HCT116 (cell line): ENCODE measurements around the gene TBX5. TPM values are rescaled to one million over a fixed set of nuclear protein-coding genes. Genes with fewer than 3 reads are reported as not detected.

Experiments used
- ATAC-seq: fragments of 200-7000 bp; cut with Tn5 transposase; 2 replicates; pipeline ENCODE4 v1.9.1; 2020; ENCODE audit warnings: mild to moderate bottlenecking, moderate library complexity
- BruUV-seq: library from RNA; stranded (reverse); fragments of 400-500 nt; replicated peaks from 2 replicates; lab custom pipeline; 2021; lab: Mats Ljungman, UMichigan
- CTCF ChIA-PET: fragments of 300-600 bp; sonication (Branson Sonifier 250); formaldehyde crosslinking; loops from one replicate; lab custom pipeline; 2021; ENCODE audit warnings: antibody characterized with exemption; lab: Charles Lee
- POLR2A ChIA-PET: fragments of 300-600, 350-600 bp; sonication (Branson Sonifier 250); formaldehyde crosslinking; loops from one replicate; lab custom pipeline; 2021; ENCODE audit warnings: antibody characterized with exemption; lab: Charles Lee
- RAD21 ChIA-PET, 2 experiments: fragments of 300-600 bp; sonication (Branson Sonifier 250); formaldehyde crosslinking; loops; one replicate each; lab custom pipeline; 2023; ENCODE audit warnings: low total read pairs in 2 of 2; ENCODE audit not compliant: uncharacterized antibody in 2 of 2, unreplicated experiment in 2 of 2, low non-redundant PET in 1 of 2; lab: Charles Lee
- DNase-seq: peaks from one replicate; pipeline ENCODE4 v3.0.0-alpha.2; 2010; ENCODE audit warnings: low read depth, low spot score
- H2AFZ ChIP-seq: fragments of 200-600 bp; shearing (Covaris generic), sonication (generic); 2 replicates; pipeline ENCODE4 v1.6.1; 2017; ENCODE audit warnings: low read depth, mixed run types, mixed read lengths, antibody characterized with exemption, low read length; ENCODE audit not compliant: poor library complexity, severe bottlenecking
- H3K27ac ChIP-seq: 2 replicates; pipeline ENCODE4 v1.5.1; 2012; ENCODE audit warnings: low read depth, low read length
- H3K27me3 ChIP-seq: fragments of 200-600 bp; sonication (generic); 2 replicates; pipeline ENCODE4 v1.6.1; 2016; ENCODE audit warnings: mixed run types, low read length, mixed read lengths; ENCODE audit not compliant: insufficient read depth
- H3K36me3 ChIP-seq, 2 experiments: fragments of 200-500 bp in 1 of 2; fragments of 200-600 bp in 1 of 2; sonication (Bioruptor generic) in 1 of 2; sonication (generic) in 1 of 2; 2 replicates each; pipeline versions ENCODE4 v1.5.1 to v1.6.1; 2014 to 2016; ENCODE audit warnings: low read length in 2 of 2, inconsistent platforms in 1 of 2, mixed read lengths in 1 of 2, mixed run types in 1 of 2; ENCODE audit not compliant: insufficient read depth in 2 of 2, control insufficient read depth in 1 of 2
- H3K4me1 ChIP-seq, 2 experiments: fragments of 200-600 bp in 1 of 2; sonication (generic) in 1 of 2; 2 replicates each; pipeline versions ENCODE4 v1.5.1 to v1.6.1; 2012 to 2017; ENCODE audit warnings: low read length in 2 of 2, inconsistent platforms in 1 of 2, mild to moderate bottlenecking in 1 of 2, mixed read lengths in 1 of 2, mixed run types in 1 of 2, moderate library complexity in 1 of 2; ENCODE audit not compliant: insufficient read depth in 2 of 2, control insufficient read depth in 1 of 2
- H3K4me2 ChIP-seq: fragments of 200-600 bp; sonication (generic); 2 replicates; pipeline ENCODE4 v1.6.1; 2017; ENCODE audit warnings: mixed run types, low read length, mixed read lengths
- H3K4me3 ChIP-seq, 2 experiments: fragments of 200-600 bp in 1 of 2; sonication (generic) in 1 of 2; replicated peaks in 1 of 2; 2 replicates each; pipeline ENCODE4 v1.5.1; 2011 to 2016; ENCODE audit warnings: low read length in 2 of 2, control low read depth in 1 of 2, low read depth in 1 of 2, mild to moderate bottlenecking in 1 of 2, mixed read lengths in 1 of 2, mixed run types in 1 of 2
- H3K79me2 ChIP-seq: fragments of 200-600 bp; sonication (generic); 2 replicates; pipeline ENCODE4 v1.6.1; 2017; ENCODE audit warnings: mild to moderate bottlenecking, mixed run types, low read length, moderate library complexity, mixed read lengths; ENCODE audit not compliant: insufficient read depth
- H3K9ac ChIP-seq: fragments of 200-600 bp; sonication (generic); 2 replicates; pipeline ENCODE4 v1.6.1; 2016; ENCODE audit warnings: low read length, mixed read lengths
- H3K9me2 ChIP-seq: fragments of 200-600 bp; sonication (generic), shearing (Covaris generic); 2 replicates; pipeline ENCODE4 v1.6.1; 2017; ENCODE audit warnings: mixed run types, mild to moderate bottlenecking, moderate library complexity; ENCODE audit not compliant: insufficient read depth
- H3K9me3 ChIP-seq, 2 experiments: fragments of 200-500 bp in 1 of 2; fragments of 200-600 bp in 1 of 2; sonication (Bioruptor generic) in 1 of 2; sonication (generic) in 1 of 2; 2 replicates each; pipeline ENCODE4 v1.6.1; 2014 to 2017; ENCODE audit warnings: low read length in 2 of 2, mixed read lengths in 2 of 2, inconsistent platforms in 1 of 2, low read depth in 1 of 2, mild to moderate bottlenecking in 1 of 2, mixed run types in 1 of 2, moderate library complexity in 1 of 2; ENCODE audit not compliant: control insufficient read depth in 1 of 2, insufficient read depth in 1 of 2
- H4K20me1 ChIP-seq: fragments of 200-600 bp; sonication (generic), shearing (Covaris generic); 2 replicates; pipeline ENCODE4 v1.6.1; 2017; ENCODE audit warnings: mixed run types, mild to moderate bottlenecking, moderate library complexity; ENCODE audit not compliant: insufficient read depth
- CEBPB ChIP-seq: IDR thresholded peaks from 2 replicates; pipeline ENCODE4 v1.6.1; 2012; ENCODE audit warnings: low read depth
- EGR1 ChIP-seq: IDR thresholded peaks from 2 replicates; pipeline ENCODE4 v1.6.1; 2012; ENCODE audit warnings: low read depth
- ELF1 ChIP-seq: IDR thresholded peaks from 2 replicates; pipeline ENCODE4 v1.6.1; 2012; ENCODE audit warnings: low read depth, borderline replicate concordance
- FOSL1 ChIP-seq: IDR thresholded peaks from 2 replicates; pipeline ENCODE4 v1.6.1; 2012; ENCODE audit warnings: low read depth
- JUND ChIP-seq: IDR thresholded peaks from 2 replicates; pipeline ENCODE4 v1.6.1; 2012
- POLR2A ChIP-seq: IDR thresholded peaks from 2 replicates; pipeline ENCODE4 v1.7.0; 2011; ENCODE audit warnings: borderline replicate concordance; ENCODE audit not compliant: insufficient read depth, insufficient read length; ENCODE audit errors: extremely low read depth
- RAD21 ChIP-seq: IDR thresholded peaks from 2 replicates; pipeline ENCODE4 v1.6.1; 2012; ENCODE audit warnings: low read depth, mild to moderate bottlenecking
- SIN3A ChIP-seq: IDR thresholded peaks from 2 replicates; pipeline ENCODE4 v1.6.1; 2012; ENCODE audit warnings: low read depth
- ZNF274 ChIP-seq: fragments of 200-500 bp; sonication (Bioruptor generic); IDR thresholded peaks from 2 replicates; pipeline ENCODE4 v1.6.1; 2014; ENCODE audit warnings: mild to moderate bottlenecking, low read depth, low read length, inconsistent platforms
- intact Hi-C: fragments of 100-400 bp; cut with micrococcal nuclease; formaldehyde crosslinking; loops from 2 replicates; pipeline ENCODE4 v1.10.0; 2022
- total RNA-seq: library from RNA; stranded (reverse); gene quantifications from one replicate; pipeline ENCODE4 v1.2.1, GENCODE V29; 2021; ENCODE audit not compliant: unreplicated experiment
- TF ChIP-seq, protein P1 (sequence below), 3 experiments: fragments of 200-600 bp in 1 of 3; sonication (generic) in 1 of 3; IDR thresholded peaks in 2 of 3; conservative IDR thresholded peaks in 1 of 3; 2 replicates each; pipeline ENCODE4 v1.5.1; 2012 to 2017; ENCODE audit warnings: low read depth in 2 of 3, low read length in 2 of 3, antibody characterized with exemption in 1 of 3, borderline replicate concordance in 1 of 3, control low read depth in 1 of 3, mild to moderate bottlenecking in 1 of 3, mixed read lengths in 1 of 3, mixed run types in 1 of 3, moderate library complexity in 1 of 3; ENCODE audit not compliant: insufficient read depth in 1 of 3

The TBX5 gene
- total RNA-seq, 1 experiment from 2014 or later = 0.10 TPM

DNA sequence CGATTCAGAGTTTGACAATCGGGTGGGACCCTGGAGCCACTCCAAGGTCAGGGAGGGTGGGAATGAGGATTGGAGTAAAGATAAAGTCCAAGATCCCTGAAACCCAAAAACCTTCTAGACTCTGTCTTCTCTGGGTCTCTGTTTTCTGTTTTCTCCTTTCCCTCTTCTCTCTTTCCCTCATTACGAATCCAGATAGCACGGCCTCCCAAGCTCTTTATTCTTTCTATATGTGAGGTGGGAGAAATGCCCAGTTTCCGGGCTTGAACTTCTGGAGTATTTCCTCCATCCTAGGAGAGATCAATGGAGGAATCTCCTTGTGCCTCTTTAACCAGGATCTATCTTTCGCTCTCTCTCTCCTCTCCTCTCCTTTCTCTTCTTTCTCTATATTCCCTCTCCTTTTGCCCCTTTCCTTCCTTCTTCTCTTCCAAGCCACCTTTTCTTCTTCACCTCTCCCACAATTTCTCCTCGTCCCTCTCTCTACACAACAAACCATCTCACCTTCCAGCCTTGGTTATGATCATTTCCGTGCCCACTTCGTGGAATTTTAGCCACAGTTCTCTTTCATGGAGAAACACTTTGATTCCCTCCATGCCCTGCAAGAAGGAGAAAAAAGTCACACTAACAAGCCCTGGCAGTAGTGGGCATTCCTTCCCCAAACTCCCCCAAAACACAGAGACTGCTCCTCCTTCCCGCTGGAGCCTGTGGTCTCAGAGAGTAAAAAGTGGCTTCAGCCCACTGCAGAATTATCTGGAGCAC lies 4.4 kb downstream of the TBX5 start:
- DNase-seq (no peak), ATAC-seq (no peak)
- Histone ChIP-seq H3K4me3 (no peak overlapping the region), H3K4me1 (peaks cover 0 to 7% of the 10 kb centered on the region in 2 experiments; a peak in 2 of 4 replicates), H3K4me2 (no peak overlapping the region), H3K9ac (no peak overlapping the region), H2AFZ (no peak overlapping the region), H4K20me1 (no peaks in the 10 kb centered on the region), H3K79me2 (no peaks in the 10 kb centered on the region), H3K9me2 (no peaks in the 10 kb centered on the region), H3K36me3 (no peaks in the 10 kb centered on the region), H3K9me3 (no peaks in the 10 kb centered on the region), H3K27ac (no peak overlapping the region), H3K27me3 (peaks cover 9% of the 10 kb centered on the region; the same call in 1 of the 2 replicates)
- intact Hi-C loops = no loop called here
- CTCF ChIA-PET = no interaction called here
- no TSS peak for BruUV-seq
- POLR2A ChIA-PET = no interaction called here
- TF ChIP-seq ELF1 = no peak
- TF ChIP-seq FOSL1 = no peak
- no peak for TF ChIP-seq EGR1
- no peak for TF ChIP-seq CEBPB
- no peak for TF ChIP-seq RAD21
- TF ChIP-seq POLR2A = no peak
- RAD21 ChIA-PET = no interaction called here

- RAD21 ChIA-PET = no interaction called here
- DNase-seq (no peak), ATAC-seq (no peak)
- Histone ChIP-seq H2AFZ (no peak overlapping the region), H3K9ac (no peak overlapping the region), H3K4me3 (no peak overlapping the region), H3K4me2 (no peak overlapping the region), H3K9me2 (no peaks in the 10 kb centered on the region), H3K9me3 (no peaks in the 10 kb centered on the region), H3K79me2 (no peaks in the 10 kb centered on the region), H3K36me3 (no peaks in the 10 kb centered on the region), H3K27ac (no peak overlapping the region), H3K4me1 (peaks cover 0 to 7% of the 10 kb centered on the region in 2 experiments; a peak in 2 of 4 replicates), H3K27me3 (peaks cover 11% of the 10 kb centered on the region; the same call in 1 of the 2 replicates), H4K20me1 (no peaks in the 10 kb centered on the region)
- CTCF ChIA-PET = no interaction called here
- TF ChIP-seq ELF1 (no peak), JUND (no peak), POLR2A (no peak), SIN3A (no peak), ZNF274 (no peak), EGR1 (no peak)
- TF ChIP-seq, protein P1, sequence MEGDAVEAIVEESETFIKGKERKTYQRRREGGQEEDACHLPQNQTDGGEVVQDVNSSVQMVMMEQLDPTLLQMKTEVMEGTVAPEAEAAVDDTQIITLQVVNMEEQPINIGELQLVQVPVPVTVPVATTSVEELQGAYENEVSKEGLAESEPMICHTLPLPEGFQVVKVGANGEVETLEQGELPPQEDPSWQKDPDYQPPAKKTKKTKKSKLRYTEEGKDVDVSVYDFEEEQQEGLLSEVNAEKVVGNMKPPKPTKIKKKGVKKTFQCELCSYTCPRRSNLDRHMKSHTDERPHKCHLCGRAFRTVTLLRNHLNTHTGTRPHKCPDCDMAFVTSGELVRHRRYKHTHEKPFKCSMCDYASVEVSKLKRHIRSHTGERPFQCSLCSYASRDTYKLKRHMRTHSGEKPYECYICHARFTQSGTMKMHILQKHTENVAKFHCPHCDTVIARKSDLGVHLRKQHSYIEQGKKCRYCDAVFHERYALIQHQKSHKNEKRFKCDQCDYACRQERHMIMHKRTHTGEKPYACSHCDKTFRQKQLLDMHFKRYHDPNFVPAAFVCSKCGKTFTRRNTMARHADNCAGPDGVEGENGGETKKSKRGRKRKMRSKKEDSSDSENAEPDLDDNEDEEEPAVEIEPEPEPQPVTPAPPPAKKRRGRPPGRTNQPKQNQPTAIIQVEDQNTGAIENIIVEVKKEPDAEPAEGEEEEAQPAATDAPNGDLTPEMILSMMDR (IDR thresholded peaks at IDR 0.05 in 2 of 3, conservative IDR thresholded peaks at IDR 0.05 in 1 of 3; ENCODE audit: borderline replicate concordance in 1 of 3, insufficient read depth in 1 of 3, low read depth in 2 of 3, low read length in 2 of 3) = no peak
- POLR2A ChIA-PET = no interaction called here
- intact Hi-C loops = no loop called here
- BruUV-seq = no TSS peak
These were observed 5.0 kb downstream of the TBX5 start for GRCh38 chr12:114400925-114401324.
